Osteoblast (primary cell): ENCODE measurements around the gene TSPAN13. TPM values are rescaled to one million over a fixed set of nuclear protein-coding genes. Genes with fewer than 3 reads are reported as not detected.

Experiments
- DNase-seq: peaks from one replicate; pipeline ENCODE4 v3.0.0; 2011; ENCODE audit warnings: low spot score, mixed read lengths; ENCODE audit not compliant: insufficient read length; ENCODE audit errors: missing footprints
- H2AFZ ChIP-seq: 2 replicates; pipeline ENCODE4 v1.6.0; 2011; ENCODE audit warnings: mild to moderate bottlenecking, low read length
- H3K27ac ChIP-seq: 2 replicates; pipeline ENCODE4 v1.5.1; 2011; ENCODE audit warnings: mild to moderate bottlenecking, low read depth, low read length, moderate library complexity
- H3K27me3 ChIP-seq: 2 replicates; pipeline ENCODE4 v1.6.0; 2012; ENCODE audit warnings: mild to moderate bottlenecking, control low read depth, inconsistent platforms, low read length, moderate library complexity; ENCODE audit not compliant: insufficient read depth
- H3K36me3 ChIP-seq: 2 replicates; pipeline ENCODE4 v1.5.1; 2011; ENCODE audit warnings: mild to moderate bottlenecking, low read length, control low read depth, moderate library complexity; ENCODE audit not compliant: insufficient read depth
- H3K4me1 ChIP-seq: 2 replicates; pipeline ENCODE4 v1.5.1; 2011; ENCODE audit warnings: mild to moderate bottlenecking, low read length, control low read depth, moderate library complexity; ENCODE audit not compliant: insufficient read depth
- H3K4me2 ChIP-seq: 2 replicates; pipeline ENCODE4 v1.6.0; 2011; ENCODE audit warnings: mild to moderate bottlenecking, low read length; ENCODE audit not compliant: insufficient read depth
- H3K4me3 ChIP-seq: fragments of 200-600 bp; sonication (generic); 3 replicates; pipeline ENCODE4 v1.5.1; 2012; ENCODE audit warnings: mild to moderate bottlenecking, low read length, inconsistent platforms; ENCODE audit not compliant: insufficient read depth
- H3K79me2 ChIP-seq: 2 replicates; pipeline ENCODE4 v1.6.0; 2012; ENCODE audit warnings: mild to moderate bottlenecking, low read length, control low read depth, inconsistent platforms; ENCODE audit not compliant: insufficient read depth
- H3K9me3 ChIP-seq: 2 replicates; pipeline ENCODE4 v1.5.1; 2011; ENCODE audit warnings: low read depth, low read length, control low read depth
- H4K20me1 ChIP-seq: 2 replicates; pipeline ENCODE4 v1.6.0; 2012; ENCODE audit warnings: mild to moderate bottlenecking, low read length, control low read depth; ENCODE audit not compliant: insufficient read depth
- total RNA-seq: library from RNA; depleted of rRNA; stranded (reverse); fragments of >200 nt; gene quantifications from 2 replicates; pipeline ENCODE4 v1.2.3, GENCODE V29; 2012
- TF ChIP-seq, protein P1 (sequence below): IDR thresholded peaks from 2 replicates; pipeline ENCODE4 v1.5.1; 2011; ENCODE audit warnings: mild to moderate bottlenecking, low read depth, low read length, moderate library complexity; ENCODE audit errors: extremely low read depth

TSPAN13 gene
- total RNA-seq, 1 donor = 1.8 TPM

GRCh38 chr7:16776053-16776452 is 22.5 kb downstream of the TSPAN13 start:
- Histone ChIP-seq H3K27ac (no peak overlapping the region), H3K9me3 (no peaks in the 10 kb centered on the region), H3K36me3 (no peaks in the 10 kb centered on the region), H3K4me3 (no peak overlapping the region), H3K79me2 (no peaks in the 10 kb centered on the region), H2AFZ (no peak overlapping the region), H3K4me1 (peaks cover 5% of the 10 kb centered on the region), H4K20me1 (no peaks in the 10 kb centered on the region), H3K27me3 (no peaks in the 10 kb centered on the region), H3K4me2 (no peak overlapping the region)
- TF ChIP-seq, protein P1, sequence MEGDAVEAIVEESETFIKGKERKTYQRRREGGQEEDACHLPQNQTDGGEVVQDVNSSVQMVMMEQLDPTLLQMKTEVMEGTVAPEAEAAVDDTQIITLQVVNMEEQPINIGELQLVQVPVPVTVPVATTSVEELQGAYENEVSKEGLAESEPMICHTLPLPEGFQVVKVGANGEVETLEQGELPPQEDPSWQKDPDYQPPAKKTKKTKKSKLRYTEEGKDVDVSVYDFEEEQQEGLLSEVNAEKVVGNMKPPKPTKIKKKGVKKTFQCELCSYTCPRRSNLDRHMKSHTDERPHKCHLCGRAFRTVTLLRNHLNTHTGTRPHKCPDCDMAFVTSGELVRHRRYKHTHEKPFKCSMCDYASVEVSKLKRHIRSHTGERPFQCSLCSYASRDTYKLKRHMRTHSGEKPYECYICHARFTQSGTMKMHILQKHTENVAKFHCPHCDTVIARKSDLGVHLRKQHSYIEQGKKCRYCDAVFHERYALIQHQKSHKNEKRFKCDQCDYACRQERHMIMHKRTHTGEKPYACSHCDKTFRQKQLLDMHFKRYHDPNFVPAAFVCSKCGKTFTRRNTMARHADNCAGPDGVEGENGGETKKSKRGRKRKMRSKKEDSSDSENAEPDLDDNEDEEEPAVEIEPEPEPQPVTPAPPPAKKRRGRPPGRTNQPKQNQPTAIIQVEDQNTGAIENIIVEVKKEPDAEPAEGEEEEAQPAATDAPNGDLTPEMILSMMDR = no peak
- no peak for DNase-seq

GRCh38 chr7:16778476-16778875 is 24.9 kb downstream of the TSPAN13 start:
- no peak overlapping the region for H3K4me3 ChIP-seq
- H3K27ac ChIP-seq = no peak overlapping the region
- H3K79me2 ChIP-seq = no peaks in the 10 kb centered on the region
- TF ChIP-seq, protein P1 = no peak
- H3K4me1 ChIP-seq = peaks cover 3% of the 10 kb centered on the region
- H2AFZ ChIP-seq = no peak overlapping the region
- no peak for DNase-seq
- no peaks in the 10 kb centered on the region for H3K9me3 ChIP-seq
- no peaks in the 10 kb centered on the region for H3K27me3 ChIP-seq
- no peaks in the 10 kb centered on the region for H3K36me3 ChIP-seq
- H3K4me2 ChIP-seq = no peak overlapping the region
- no peaks in the 10 kb centered on the region for H4K20me1 ChIP-seq

DNA sequence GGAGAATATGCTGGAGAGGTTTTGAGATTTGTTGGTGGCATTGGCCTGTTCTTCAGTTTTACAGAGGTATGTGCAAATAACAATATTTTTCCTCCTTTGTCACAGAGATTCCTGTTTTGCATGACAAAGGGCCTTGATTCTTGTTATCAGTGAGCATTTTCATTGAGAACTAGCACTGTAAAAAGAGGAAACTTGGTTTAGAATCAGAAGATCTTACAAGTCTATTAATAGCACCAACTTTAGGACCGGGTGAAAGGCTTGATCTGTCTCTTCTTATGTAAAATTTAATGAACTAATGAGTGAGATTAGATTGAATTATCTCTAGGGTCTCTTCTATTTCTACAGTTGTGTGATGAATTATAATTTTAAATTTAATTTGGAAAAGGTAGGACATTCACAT is 25.5 kb downstream of the TSPAN13 start:
- Histone ChIP-seq H4K20me1 (no peaks in the 10 kb centered on the region), H3K27me3 (no peaks in the 10 kb centered on the region), H3K79me2 (no peaks in the 10 kb centered on the region), H2AFZ (no peak overlapping the region), H3K27ac (no peak overlapping the region), H3K36me3 (no peaks in the 10 kb centered on the region), H3K4me1 (peaks cover 3% of the 10 kb centered on the region), H3K4me2 (no peak overlapping the region), H3K9me3 (no peaks in the 10 kb centered on the region), H3K4me3 (no peak overlapping the region)
- TF ChIP-seq, protein P1 = no peak
- DNase-seq = no peak

GRCh38 chr7:16780596-16780995 is 27.0 kb downstream of the TSPAN13 start:
- no peak overlapping the region for H3K4me2 ChIP-seq
- H3K79me2 ChIP-seq = no peaks in the 10 kb centered on the region
- H3K9me3 ChIP-seq = no peaks in the 10 kb centered on the region
- TF ChIP-seq, protein P1 = no peak
- H3K27me3 ChIP-seq = no peaks in the 10 kb centered on the region
- DNase-seq = no peak
- no peaks in the 10 kb centered on the region for H4K20me1 ChIP-seq
- no peak overlapping the region for H3K27ac ChIP-seq
- H3K4me3 ChIP-seq = no peak overlapping the region
- H3K36me3 ChIP-seq = no peaks in the 10 kb centered on the region
- no peaks in the 10 kb centered on the region for H3K4me1 ChIP-seq
- no peak overlapping the region for H2AFZ ChIP-seq
